Endothelial cell (in vitro differentiated cells): ENCODE data around the gene FIG4. TPM values are rescaled to one million over a fixed set of nuclear protein-coding genes. Genes with fewer than 3 reads are reported as not detected.
A peak's percentile ranks its signal among the peaks of the same experiment; 100 is the strongest.
"Not testable (repeated sequence)": the region's sequence is repeated elsewhere in the genome, so short reads cannot be mapped to it uniquely, and the experiment has no call there.

Source experiments
- DNase-seq: peaks from one replicate; pipeline ENCODE4 v3.0.0; 2021; ENCODE audit warnings: low spot score
- H3K27ac Mint-ChIP-seq: one replicate; pipeline ENCODE4 v1.8.0; 2021; ENCODE audit warnings: mixed read lengths, inconsistent platforms; ENCODE audit not compliant: unreplicated experiment
- H3K27me3 Mint-ChIP-seq: one replicate; pipeline ENCODE4 v1.8.0; 2021; ENCODE audit warnings: mild to moderate bottlenecking, moderate library complexity, mixed read lengths, inconsistent platforms; ENCODE audit not compliant: unreplicated experiment
- H3K36me3 Mint-ChIP-seq: one replicate; pipeline ENCODE4 v1.8.0; 2021; ENCODE audit warnings: mild to moderate bottlenecking, low read depth, mixed read lengths, inconsistent platforms; ENCODE audit not compliant: unreplicated experiment
- H3K4me1 Mint-ChIP-seq: one replicate; pipeline ENCODE4 v1.8.0; 2021; ENCODE audit warnings: mild to moderate bottlenecking, mixed read lengths, inconsistent platforms; ENCODE audit not compliant: unreplicated experiment
- H3K4me3 Mint-ChIP-seq: one replicate; pipeline ENCODE4 v1.8.0; 2021; ENCODE audit warnings: mild to moderate bottlenecking, mixed read lengths, inconsistent platforms; ENCODE audit not compliant: unreplicated experiment
- H3K9me3 Mint-ChIP-seq: one replicate; pipeline ENCODE4 v1.8.0; 2021; ENCODE audit warnings: mixed read lengths, inconsistent platforms; ENCODE audit not compliant: unreplicated experiment
- total RNA-seq: library from RNA; stranded (reverse); fragmentation: NEBNext Ultra II Directional; extraction: Animal tissue kit (Norgen Biotek cat#: 25700); gene quantifications from one replicate; pipeline ENCODE4 v1.2.1, GENCODE V29; 2021; ENCODE audit not compliant: unreplicated experiment
- TF ChIP-seq, protein P1 (sequence below): fragments of 200-600 bp; sonication (generic); IDR thresholded peaks from one replicate; pipeline ENCODE4 v1.5.0; 2021; ENCODE audit warnings: antibody characterized with exemption; ENCODE audit not compliant: unreplicated experiment

FIG4 gene
- total RNA-seq, 1 donor from 2014 or later: 9.2 TPM

DNA sequence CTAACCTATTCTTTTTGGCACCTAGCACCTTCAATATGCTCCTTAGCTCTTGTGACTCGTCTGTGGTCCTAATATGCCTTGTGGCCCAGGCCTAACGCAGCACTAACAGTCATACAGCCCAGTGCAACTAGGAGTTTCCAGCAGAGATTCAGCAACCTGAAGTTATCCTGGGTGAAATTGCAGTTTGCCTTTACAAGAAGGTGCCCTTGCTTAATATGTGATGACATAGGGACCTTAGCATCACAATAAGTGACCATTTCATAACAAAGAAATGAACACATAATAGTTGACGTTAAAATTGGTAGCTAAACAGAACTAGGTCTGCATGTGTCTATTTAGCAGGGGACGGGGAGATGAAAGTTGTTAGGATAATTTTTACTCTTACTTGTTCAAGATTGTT is 10.1 kb downstream of the FIG4 start:
- Mint-ChIP-seq H3K27ac (no peak overlapping the region), H3K4me3 (no peak overlapping the region), H3K9me3 (no peaks in the 10 kb centered on the region), H3K27me3 (peaks cover 2% of the 10 kb centered on the region), H3K4me1 (peaks cover 18% of the 10 kb centered on the region), H3K36me3 (no peaks in the 10 kb centered on the region)
- TF ChIP-seq, protein P1, sequence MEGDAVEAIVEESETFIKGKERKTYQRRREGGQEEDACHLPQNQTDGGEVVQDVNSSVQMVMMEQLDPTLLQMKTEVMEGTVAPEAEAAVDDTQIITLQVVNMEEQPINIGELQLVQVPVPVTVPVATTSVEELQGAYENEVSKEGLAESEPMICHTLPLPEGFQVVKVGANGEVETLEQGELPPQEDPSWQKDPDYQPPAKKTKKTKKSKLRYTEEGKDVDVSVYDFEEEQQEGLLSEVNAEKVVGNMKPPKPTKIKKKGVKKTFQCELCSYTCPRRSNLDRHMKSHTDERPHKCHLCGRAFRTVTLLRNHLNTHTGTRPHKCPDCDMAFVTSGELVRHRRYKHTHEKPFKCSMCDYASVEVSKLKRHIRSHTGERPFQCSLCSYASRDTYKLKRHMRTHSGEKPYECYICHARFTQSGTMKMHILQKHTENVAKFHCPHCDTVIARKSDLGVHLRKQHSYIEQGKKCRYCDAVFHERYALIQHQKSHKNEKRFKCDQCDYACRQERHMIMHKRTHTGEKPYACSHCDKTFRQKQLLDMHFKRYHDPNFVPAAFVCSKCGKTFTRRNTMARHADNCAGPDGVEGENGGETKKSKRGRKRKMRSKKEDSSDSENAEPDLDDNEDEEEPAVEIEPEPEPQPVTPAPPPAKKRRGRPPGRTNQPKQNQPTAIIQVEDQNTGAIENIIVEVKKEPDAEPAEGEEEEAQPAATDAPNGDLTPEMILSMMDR: no peak
- no peak for DNase-seq

DNA sequence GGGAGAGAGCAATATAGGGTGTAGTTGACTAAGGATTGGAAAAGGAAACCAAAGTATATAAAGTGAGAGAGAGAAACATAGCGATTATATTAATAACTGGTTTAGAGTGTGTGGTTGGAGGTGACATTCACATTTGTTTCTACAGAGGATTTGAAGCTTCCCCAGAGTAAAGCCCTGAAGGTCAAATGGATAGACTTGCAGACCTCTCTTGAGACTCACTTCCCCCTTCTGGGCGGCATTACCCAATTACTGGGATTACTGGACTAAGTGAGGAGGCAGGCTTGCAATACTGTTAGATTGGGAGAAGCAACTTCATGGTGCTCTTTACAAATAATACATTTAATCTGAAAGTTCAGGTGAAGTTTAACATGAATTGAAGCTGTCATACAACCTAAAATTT is 10.7 kb downstream of the FIG4 start:
- H3K4me1 Mint-ChIP-seq: peaks cover 24% of the 10 kb centered on the region
- H3K27ac Mint-ChIP-seq: no peak overlapping the region
- H3K27me3 Mint-ChIP-seq: peaks cover 4% of the 10 kb centered on the region
- no peaks in the 10 kb centered on the region for H3K9me3 Mint-ChIP-seq
- no peaks in the 10 kb centered on the region for H3K36me3 Mint-ChIP-seq
- DNase-seq: no peak
- H3K4me3 Mint-ChIP-seq: no peak overlapping the region
- TF ChIP-seq, protein P1: no peak

DNA sequence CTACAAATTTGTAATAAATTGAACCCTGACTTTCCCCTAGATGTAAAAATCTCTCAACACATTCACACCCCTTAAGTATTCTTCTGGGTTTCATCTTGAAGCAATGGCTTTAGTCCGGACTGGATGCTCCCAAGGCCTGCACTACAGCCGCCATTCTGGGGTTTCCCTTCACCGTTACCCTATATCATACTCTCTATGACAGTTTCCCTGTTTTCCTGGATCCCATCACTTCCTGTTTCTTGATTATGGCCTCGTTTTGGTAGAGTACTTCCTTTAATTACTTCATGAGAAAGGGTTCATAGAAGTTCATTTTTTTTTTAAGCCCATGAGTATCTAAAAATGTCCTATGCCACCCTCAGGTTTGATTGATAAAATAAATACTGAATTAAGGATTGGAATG is 11.7 kb downstream of the FIG4 start:
- Mint-ChIP-seq H3K4me3 (no peak overlapping the region), H3K4me1 (peaks cover 27% of the 10 kb centered on the region), H3K27me3 (peaks cover 5% of the 10 kb centered on the region), H3K36me3 (no peaks in the 10 kb centered on the region), H3K9me3 (no peaks in the 10 kb centered on the region), H3K27ac (no peak overlapping the region)
- TF ChIP-seq, protein P1: no peak
- DNase-seq: no peak

DNA sequence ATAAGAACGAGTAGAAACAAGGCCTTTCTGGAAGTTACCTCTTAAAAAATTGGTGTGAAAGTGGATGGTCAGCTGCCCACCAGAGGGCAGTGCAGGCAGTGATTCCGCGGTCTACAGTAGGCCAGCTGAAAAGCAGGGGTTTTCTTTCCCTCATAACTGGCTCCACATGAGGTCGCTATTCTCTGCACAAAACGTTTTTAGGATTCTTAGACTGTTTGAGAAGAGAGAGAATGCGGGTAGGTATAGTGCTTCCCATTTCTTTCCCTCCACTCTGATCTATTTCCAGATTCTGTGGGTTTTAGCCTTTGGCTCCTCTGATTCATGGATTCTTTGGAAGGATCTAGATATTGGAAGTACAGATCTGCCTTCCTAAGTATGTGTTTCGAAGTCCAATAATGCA is 14.2 kb downstream of the FIG4 start:
- Mint-ChIP-seq H3K27ac (no peak overlapping the region), H3K27me3 (peaks cover 5% of the 10 kb centered on the region), H3K4me3 (no peak overlapping the region), H3K4me1 (peaks cover 27% of the 10 kb centered on the region), H3K9me3 (no peaks in the 10 kb centered on the region), H3K36me3 (no peaks in the 10 kb centered on the region)
- TF ChIP-seq, protein P1: peak; percentile 98
- DNase-seq: peak; percentile 84

DNA sequence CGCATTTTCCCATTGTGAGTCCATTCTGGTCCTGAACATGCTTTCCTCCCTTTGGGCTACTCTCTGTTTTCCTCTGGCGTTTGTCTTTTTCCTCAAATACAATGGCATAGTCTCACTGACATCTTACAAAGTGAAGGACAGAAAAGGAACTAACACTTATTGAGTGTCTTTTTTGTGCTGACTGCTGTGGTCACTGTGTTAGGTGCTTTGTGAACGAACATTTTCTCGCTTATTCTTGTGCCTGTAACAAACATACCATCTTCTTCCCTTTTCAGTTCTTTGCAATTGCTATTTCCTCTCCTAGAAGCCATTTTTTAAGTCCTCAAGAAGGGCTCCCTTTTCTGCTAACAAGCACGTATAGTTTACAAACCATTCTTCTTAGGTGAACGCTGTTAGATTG is 15.4 kb downstream of the FIG4 start:
- TF ChIP-seq, protein P1: no peak
- no peak for DNase-seq
- no peak overlapping the region for H3K4me3 Mint-ChIP-seq
- H3K9me3 Mint-ChIP-seq: no peaks in the 10 kb centered on the region
- H3K36me3 Mint-ChIP-seq: no peaks in the 10 kb centered on the region
- H3K4me1 Mint-ChIP-seq: peaks cover 24% of the 10 kb centered on the region
- peak overlapping the region; percentile 43 for H3K27ac Mint-ChIP-seq
- H3K27me3 Mint-ChIP-seq: peaks cover 5% of the 10 kb centered on the region

DNA sequence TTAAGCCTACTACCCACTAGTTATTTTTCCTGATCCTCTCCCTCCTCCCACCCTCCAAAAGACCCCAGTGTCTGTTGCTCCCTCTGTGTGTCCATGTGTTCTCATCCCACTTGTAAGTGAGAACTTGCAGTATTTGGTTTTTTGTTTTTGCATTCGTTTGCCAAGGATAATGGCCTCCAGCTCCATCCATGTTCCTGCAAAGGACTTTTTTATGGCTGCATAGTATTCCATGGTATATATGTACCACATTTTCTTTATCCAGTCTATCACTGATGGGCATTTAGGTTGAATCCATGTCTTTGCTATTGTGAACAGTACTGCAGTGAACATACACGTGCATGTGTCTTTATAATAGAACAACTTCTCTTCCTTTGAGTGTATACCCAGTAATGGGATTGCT is 17.0 kb downstream of the FIG4 start:
- H3K27ac Mint-ChIP-seq, H3K4me3 Mint-ChIP-seq, H3K9me3 Mint-ChIP-seq, DNase-seq, H3K36me3 Mint-ChIP-seq, H3K27me3 Mint-ChIP-seq: not testable (repeated sequence)
- H3K4me1 Mint-ChIP-seq: peaks cover 16% of the 10 kb centered on the region
